Liver (tissue), 9 donors: ENCODE data around the gene CLC. TPM values are rescaled to one million over a fixed set of nuclear protein-coding genes. Genes with fewer than 3 reads are reported as not detected.

Experiments used
- DNase-seq: peaks from one replicate; pipeline ENCODE4 v3.0.0-alpha.2; 2017; ENCODE audit warnings: low spot score
- H3K27ac ChIP-seq, 2 donors: one replicate each; pipeline ENCODE4 v1.7.0; 2013; ENCODE audit warnings: inconsistent platforms in 2 of 2, low read length in 2 of 2, control low read depth in 1 of 2, low read depth in 1 of 2, mild to moderate bottlenecking in 1 of 2
- H3K27me3 ChIP-seq, 4 donors: one replicate each; pipeline versions ENCODE4 v1.6.1 to v1.7.0; 2013; ENCODE audit warnings: low read length in 3 of 4, inconsistent platforms in 1 of 4, mild to moderate bottlenecking in 1 of 4, moderate library complexity in 1 of 4; ENCODE audit not compliant: control insufficient read depth in 4 of 4, insufficient read depth in 4 of 4
- H3K36me3 ChIP-seq, 4 donors: one replicate each; pipeline versions ENCODE4 v1.6.1 to v1.7.0; 2013; ENCODE audit warnings: low read length in 3 of 4, mild to moderate bottlenecking in 3 of 4, low read depth in 1 of 4, moderate library complexity in 1 of 4; ENCODE audit not compliant: control insufficient read depth in 4 of 4, insufficient read depth in 3 of 4
- H3K4me1 ChIP-seq, 4 donors: one replicate each; pipeline versions ENCODE4 v1.6.1 to v1.7.0; 2013; ENCODE audit warnings: low read length in 3 of 4, mild to moderate bottlenecking in 3 of 4, moderate library complexity in 1 of 4; ENCODE audit not compliant: control insufficient read depth in 4 of 4, insufficient read depth in 4 of 4
- H3K4me3 ChIP-seq, 3 donors: one replicate each; pipeline versions ENCODE4 v1.6.1 to v1.7.0; 2013; ENCODE audit warnings: low read length in 3 of 3, control low read depth in 1 of 3, low read depth in 1 of 3, mild to moderate bottlenecking in 1 of 3
- H3K9ac ChIP-seq, 2 donors: one replicate each; pipeline ENCODE4 v1.7.0; 2013; ENCODE audit warnings: low read length in 2 of 2, mild to moderate bottlenecking in 2 of 2, moderate library complexity in 2 of 2, control low read depth in 1 of 2, low read depth in 1 of 2
- H3K9me3 ChIP-seq, 4 donors: one replicate each; pipeline versions ENCODE4 v1.6.1 to v1.7.0; 2013; ENCODE audit warnings: low read length in 3 of 4; ENCODE audit not compliant: control insufficient read depth in 4 of 4
- EGR1 ChIP-seq, 2 donors: IDR thresholded peaks; 2 replicates each; pipeline ENCODE4 v1.6.1; 2016 to 2018; ENCODE audit warnings: antibody characterized with exemption in 2 of 2, low read depth in 2 of 2
- FOXA1 ChIP-seq: IDR thresholded peaks from 2 replicates; pipeline ENCODE4 v1.6.1; 2016; ENCODE audit warnings: antibody characterized with exemption
- GABPA ChIP-seq, 2 donors: IDR thresholded peaks in 1 of 2; conservative IDR thresholded peaks in 1 of 2; 2 replicates each; pipeline ENCODE4 v1.6.1; 2016; ENCODE audit warnings: antibody characterized with exemption in 2 of 2, mild to moderate bottlenecking in 1 of 2, moderate library complexity in 1 of 2
- HNF4A ChIP-seq, 2 donors: conservative IDR thresholded peaks; 2 replicates each; pipeline ENCODE4 v1.6.1; 2016; ENCODE audit warnings: antibody characterized with exemption in 2 of 2, mild to moderate bottlenecking in 2 of 2
- HNF4G ChIP-seq: IDR thresholded peaks from 2 replicates; pipeline ENCODE4 v1.6.1; 2016; ENCODE audit warnings: antibody characterized with exemption
- JUND ChIP-seq, 2 donors: IDR thresholded peaks; 2 replicates each; pipeline ENCODE4 v1.6.1; 2016; ENCODE audit warnings: antibody characterized with exemption in 2 of 2
- NR2F2 ChIP-seq: IDR thresholded peaks from 2 replicates; pipeline ENCODE4 v1.6.1; 2016; ENCODE audit warnings: antibody characterized with exemption
- RAD21 ChIP-seq, 2 donors: IDR thresholded peaks; 2 replicates each; pipeline ENCODE4 v1.6.1; 2016; ENCODE audit warnings: antibody characterized with exemption in 2 of 2, mild to moderate bottlenecking in 2 of 2
- RXRA ChIP-seq, 2 donors: IDR thresholded peaks; 2 replicates each; pipeline ENCODE4 v1.6.1; 2017 to 2018; ENCODE audit warnings: antibody characterized with exemption in 2 of 2, mild to moderate bottlenecking in 1 of 2
- SP1 ChIP-seq: IDR thresholded peaks from 2 replicates; pipeline ENCODE4 v1.6.1; 2018; ENCODE audit warnings: antibody characterized with exemption, mild to moderate bottlenecking
- YY1 ChIP-seq: IDR thresholded peaks from 2 replicates; pipeline ENCODE4 v1.6.1; 2016; ENCODE audit warnings: antibody characterized with exemption, mild to moderate bottlenecking
- WGBS: extraction: QIAGEN DNeasy Blood & Tissue Kit; methylation state at CpG from one replicate; pipeline ENCODE4 v1.1.7; 2013; 5-methylcytosine and 5-hydroxymethylcytosine counted together
- polyA plus RNA-seq, 2 donors: library from polyadenylated mRNA; stranded (reverse) in 1 of 2; unstranded in 1 of 2; fragments of 200-250 nt in 1 of 2; fragments of >200 nt in 1 of 2; fragmentation: Nextera tagmentation in 1 of 2; extraction: Ambion mirVana in 1 of 2; gene quantifications; one replicate each; pipeline versions ENCODE4 v1.2.1 to v1.2.3, GENCODE V29; 2013 to 2015
- total RNA-seq, 2 donors: library from RNA; depleted of rRNA; stranded (reverse); fragments of >200 nt; gene quantifications; one replicate each; pipeline ENCODE4 v1.2.3, GENCODE V29; 2014
- TF ChIP-seq, protein P1 (sequence below): IDR thresholded peaks from 2 replicates; pipeline ENCODE4 v1.6.1; 2016; ENCODE audit warnings: antibody characterized with exemption
- TF ChIP-seq, protein P2 (sequence below): IDR thresholded peaks from 2 replicates; pipeline ENCODE4 v1.6.1; 2016; ENCODE audit warnings: antibody characterized with exemption, mild to moderate bottlenecking
- TF ChIP-seq, protein P3 (sequence below): IDR thresholded peaks from 2 replicates; pipeline ENCODE4 v1.6.1; 2016; ENCODE audit warnings: antibody characterized with exemption
- TF ChIP-seq, protein P4 (sequence below): IDR thresholded peaks from 2 replicates; pipeline ENCODE4 v1.6.1; 2016; ENCODE audit warnings: antibody characterized with exemption
- TF ChIP-seq, protein P5 (sequence below): fragments of 150-350 bp; IDR thresholded peaks from 2 replicates; pipeline ENCODE4 v1.5.1; 2017; ENCODE audit warnings: improper control_type of control experiment, low read depth, low read length; ENCODE audit not compliant: missing input control
- donor health status: healthy.
- donor health status: healthy.
- donor health status: healthy.
- donor health status: healthy.
- donor health status: healthy.

Gene CLC
- total and polyA plus RNA-seq, 4 donors, result 0.60 to 13.6 TPM; not detected in 2

DNA sequence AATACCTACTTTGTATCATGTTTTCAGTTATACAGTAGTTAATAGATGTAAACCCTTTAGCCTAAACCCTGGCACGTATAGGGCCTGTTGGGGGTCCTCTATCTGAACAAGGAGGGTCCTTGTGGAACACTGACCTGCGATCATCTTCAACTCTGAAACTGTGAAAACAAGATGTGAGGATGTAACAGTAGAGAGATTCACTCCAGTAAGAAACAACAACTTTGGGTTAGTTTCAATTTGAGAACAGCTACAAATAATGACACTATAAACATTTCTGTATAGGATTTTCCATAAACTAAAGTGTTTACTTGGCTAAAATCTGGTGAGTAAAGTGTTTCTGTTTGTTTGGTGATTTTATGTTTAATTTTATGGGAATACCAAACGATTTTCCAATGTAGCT is 2.1 kb downstream of the CLC start:
- Histone ChIP-seq H3K27me3 (peaks cover 0 to 5% (median 0%) of the 10 kb centered on the region in 4 donors), H3K4me1 (no peaks in the 10 kb centered on the region), H3K4me3 (no peak overlapping the region), H3K27ac (no peak overlapping the region), H3K9me3 (no peaks in the 10 kb centered on the region), H3K36me3 (no peaks in the 10 kb centered on the region), H3K9ac (no peak overlapping the region)
- DNase-seq, result no peak
- 32% methylated on average over 3 of the region's 3 CpGs for WGBS
- no peak for TF ChIP-seq HNF4A (conservative IDR thresholded peaks at IDR 0.05)
- TF ChIP-seq, protein P1, sequence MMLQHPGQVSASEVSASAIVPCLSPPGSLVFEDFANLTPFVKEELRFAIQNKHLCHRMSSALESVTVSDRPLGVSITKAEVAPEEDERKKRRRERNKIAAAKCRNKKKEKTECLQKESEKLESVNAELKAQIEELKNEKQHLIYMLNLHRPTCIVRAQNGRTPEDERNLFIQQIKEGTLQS, result no peak
- TF ChIP-seq RXRA (IDR thresholded peaks at IDR 0.05), result no peak
- no peak for TF ChIP-seq FOXA1
- TF ChIP-seq NR2F2, result no peak
- no peak for TF ChIP-seq JUND (IDR thresholded peaks at IDR 0.05)
- TF ChIP-seq, protein P2, sequence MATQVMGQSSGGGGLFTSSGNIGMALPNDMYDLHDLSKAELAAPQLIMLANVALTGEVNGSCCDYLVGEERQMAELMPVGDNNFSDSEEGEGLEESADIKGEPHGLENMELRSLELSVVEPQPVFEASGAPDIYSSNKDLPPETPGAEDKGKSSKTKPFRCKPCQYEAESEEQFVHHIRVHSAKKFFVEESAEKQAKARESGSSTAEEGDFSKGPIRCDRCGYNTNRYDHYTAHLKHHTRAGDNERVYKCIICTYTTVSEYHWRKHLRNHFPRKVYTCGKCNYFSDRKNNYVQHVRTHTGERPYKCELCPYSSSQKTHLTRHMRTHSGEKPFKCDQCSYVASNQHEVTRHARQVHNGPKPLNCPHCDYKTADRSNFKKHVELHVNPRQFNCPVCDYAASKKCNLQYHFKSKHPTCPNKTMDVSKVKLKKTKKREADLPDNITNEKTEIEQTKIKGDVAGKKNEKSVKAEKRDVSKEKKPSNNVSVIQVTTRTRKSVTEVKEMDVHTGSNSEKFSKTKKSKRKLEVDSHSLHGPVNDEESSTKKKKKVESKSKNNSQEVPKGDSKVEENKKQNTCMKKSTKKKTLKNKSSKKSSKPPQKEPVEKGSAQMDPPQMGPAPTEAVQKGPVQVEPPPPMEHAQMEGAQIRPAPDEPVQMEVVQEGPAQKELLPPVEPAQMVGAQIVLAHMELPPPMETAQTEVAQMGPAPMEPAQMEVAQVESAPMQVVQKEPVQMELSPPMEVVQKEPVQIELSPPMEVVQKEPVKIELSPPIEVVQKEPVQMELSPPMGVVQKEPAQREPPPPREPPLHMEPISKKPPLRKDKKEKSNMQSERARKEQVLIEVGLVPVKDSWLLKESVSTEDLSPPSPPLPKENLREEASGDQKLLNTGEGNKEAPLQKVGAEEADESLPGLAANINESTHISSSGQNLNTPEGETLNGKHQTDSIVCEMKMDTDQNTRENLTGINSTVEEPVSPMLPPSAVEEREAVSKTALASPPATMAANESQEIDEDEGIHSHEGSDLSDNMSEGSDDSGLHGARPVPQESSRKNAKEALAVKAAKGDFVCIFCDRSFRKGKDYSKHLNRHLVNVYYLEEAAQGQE, result no peak
- TF ChIP-seq, protein P3, sequence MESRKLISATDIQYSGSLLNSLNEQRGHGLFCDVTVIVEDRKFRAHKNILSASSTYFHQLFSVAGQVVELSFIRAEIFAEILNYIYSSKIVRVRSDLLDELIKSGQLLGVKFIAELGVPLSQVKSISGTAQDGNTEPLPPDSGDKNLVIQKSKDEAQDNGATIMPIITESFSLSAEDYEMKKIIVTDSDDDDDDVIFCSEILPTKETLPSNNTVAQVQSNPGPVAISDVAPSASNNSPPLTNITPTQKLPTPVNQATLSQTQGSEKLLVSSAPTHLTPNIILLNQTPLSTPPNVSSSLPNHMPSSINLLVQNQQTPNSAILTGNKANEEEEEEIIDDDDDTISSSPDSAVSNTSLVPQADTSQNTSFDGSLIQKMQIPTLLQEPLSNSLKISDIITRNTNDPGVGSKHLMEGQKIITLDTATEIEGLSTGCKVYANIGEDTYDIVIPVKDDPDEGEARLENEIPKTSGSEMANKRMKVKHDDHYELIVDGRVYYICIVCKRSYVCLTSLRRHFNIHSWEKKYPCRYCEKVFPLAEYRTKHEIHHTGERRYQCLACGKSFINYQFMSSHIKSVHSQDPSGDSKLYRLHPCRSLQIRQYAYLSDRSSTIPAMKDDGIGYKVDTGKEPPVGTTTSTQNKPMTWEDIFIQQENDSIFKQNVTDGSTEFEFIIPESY, result no peak
- TF ChIP-seq, protein P4, sequence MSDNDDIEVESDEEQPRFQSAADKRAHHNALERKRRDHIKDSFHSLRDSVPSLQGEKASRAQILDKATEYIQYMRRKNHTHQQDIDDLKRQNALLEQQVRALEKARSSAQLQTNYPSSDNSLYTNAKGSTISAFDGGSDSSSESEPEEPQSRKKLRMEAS, result no peak
- no peak for TF ChIP-seq YY1
- no peak for TF ChIP-seq EGR1 (IDR thresholded peaks at IDR 0.05; ENCODE audit: low read depth in 2 of 2)
- no peak for TF ChIP-seq RAD21 (IDR thresholded peaks at IDR 0.05)
- TF ChIP-seq GABPA (IDR thresholded peaks at IDR 0.05 in 1 of 2, conservative IDR thresholded peaks at IDR 0.05 in 1 of 2), result no peak

DNA sequence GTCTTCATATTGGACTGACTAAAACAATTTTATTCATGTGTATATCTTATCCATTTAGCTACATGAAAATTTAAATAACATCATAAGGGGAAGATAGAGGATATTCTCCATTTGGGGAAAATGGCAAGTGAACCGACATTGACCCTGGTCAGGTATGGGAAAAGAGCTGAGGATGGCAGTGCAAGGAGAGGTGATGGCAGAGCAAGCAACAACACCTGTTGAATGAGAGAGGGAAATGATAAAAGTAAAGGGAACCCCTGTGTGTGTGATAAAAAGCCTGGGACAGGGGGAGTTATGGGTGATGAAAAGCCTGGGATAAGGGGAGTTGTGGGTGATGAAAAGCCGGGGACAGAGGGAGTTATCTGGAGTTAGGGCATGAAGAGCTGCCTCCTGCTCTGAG is 4.0 kb downstream of the CLC start:
- Histone ChIP-seq H3K9ac (no peak overlapping the region), H3K27me3 (peaks cover 0 to 5% (median 0%) of the 10 kb centered on the region in 4 donors), H3K4me3 (no peak overlapping the region), H3K27ac (no peak overlapping the region), H3K36me3 (no peaks in the 10 kb centered on the region), H3K9me3 (no peaks in the 10 kb centered on the region), H3K4me1 (no peaks in the 10 kb centered on the region)
- DNase-seq, result no peak
- WGBS, result 75% methylated on average over 2 of the region's 2 CpGs
- TF ChIP-seq, protein P5, sequence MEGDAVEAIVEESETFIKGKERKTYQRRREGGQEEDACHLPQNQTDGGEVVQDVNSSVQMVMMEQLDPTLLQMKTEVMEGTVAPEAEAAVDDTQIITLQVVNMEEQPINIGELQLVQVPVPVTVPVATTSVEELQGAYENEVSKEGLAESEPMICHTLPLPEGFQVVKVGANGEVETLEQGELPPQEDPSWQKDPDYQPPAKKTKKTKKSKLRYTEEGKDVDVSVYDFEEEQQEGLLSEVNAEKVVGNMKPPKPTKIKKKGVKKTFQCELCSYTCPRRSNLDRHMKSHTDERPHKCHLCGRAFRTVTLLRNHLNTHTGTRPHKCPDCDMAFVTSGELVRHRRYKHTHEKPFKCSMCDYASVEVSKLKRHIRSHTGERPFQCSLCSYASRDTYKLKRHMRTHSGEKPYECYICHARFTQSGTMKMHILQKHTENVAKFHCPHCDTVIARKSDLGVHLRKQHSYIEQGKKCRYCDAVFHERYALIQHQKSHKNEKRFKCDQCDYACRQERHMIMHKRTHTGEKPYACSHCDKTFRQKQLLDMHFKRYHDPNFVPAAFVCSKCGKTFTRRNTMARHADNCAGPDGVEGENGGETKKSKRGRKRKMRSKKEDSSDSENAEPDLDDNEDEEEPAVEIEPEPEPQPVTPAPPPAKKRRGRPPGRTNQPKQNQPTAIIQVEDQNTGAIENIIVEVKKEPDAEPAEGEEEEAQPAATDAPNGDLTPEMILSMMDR, result no peak
- TF ChIP-seq RAD21 (IDR thresholded peaks at IDR 0.05) (no peak), SP1 (no peak), EGR1 (IDR thresholded peaks at IDR 0.05; ENCODE audit: low read depth in 2 of 2) (no peak), HNF4G (no peak)
- TF ChIP-seq, protein P1, result no peak
- TF ChIP-seq, protein P2, result no peak
- TF ChIP-seq, protein P4, result no peak
